SJCRH30 (cell line): ENCODE results near the gene MRTFA. TPM values are rescaled to one million over a fixed set of nuclear protein-coding genes. Genes with fewer than 3 reads are reported as not detected.

ENCODE experiments used
- DNase-seq, 2 experiments: peaks; one replicate each; pipeline ENCODE4 v3.0.0-alpha.2; 2015 to 2020
- H3K27ac ChIP-seq: fragments of 250-450 bp; sonication (Bioruptor Pico); 2 replicates; pipeline ENCODE4 v1.5.1; 2020; ENCODE audit warnings: mild to moderate bottlenecking, moderate library complexity
- H3K27me3 ChIP-seq: fragments of 250-450 bp; sonication (Bioruptor Pico); 2 replicates; pipeline ENCODE4 v1.5.1; 2020; ENCODE audit warnings: mild to moderate bottlenecking, moderate library complexity
- H3K36me3 ChIP-seq: fragments of 250-450 bp; sonication (Bioruptor Pico); 2 replicates; pipeline ENCODE4 v1.5.1; 2020; ENCODE audit warnings: mild to moderate bottlenecking, moderate library complexity
- H3K4me1 ChIP-seq: fragments of 250-450 bp; sonication (Bioruptor Pico); 2 replicates; pipeline ENCODE4 v1.5.1; 2020; ENCODE audit warnings: mild to moderate bottlenecking, moderate library complexity
- H3K4me3 ChIP-seq: fragments of 250-450 bp; sonication (Bioruptor Pico); 2 replicates; pipeline ENCODE4 v1.5.1; 2020; ENCODE audit warnings: mild to moderate bottlenecking, moderate library complexity
- H3K9me3 ChIP-seq: fragments of 250-450 bp; sonication (Bioruptor Pico); replicated peaks from 2 replicates; pipeline ENCODE4 v1.5.1; 2020; ENCODE audit warnings: mild to moderate bottlenecking, moderate library complexity
- total RNA-seq: library from RNA; depleted of rRNA; stranded (reverse); fragments of >200 nt; shearing (Covaris generic); gene quantifications from 2 replicates; pipeline ENCODE4 v1.2.3, GENCODE V29; 2014

MRTFA gene
- total RNA-seq, 1 experiment from 2014 or later: 12.3 TPM

- Histone ChIP-seq H3K4me3 (no peak overlapping the region), H3K27me3 (no peaks in the 10 kb centered on the region), H3K4me1 (peaks cover 23% of the 10 kb centered on the region), H3K36me3 (no peaks in the 10 kb centered on the region; the same call in 1 of the 2 replicates), H3K27ac (no peak overlapping the region), H3K9me3 (no peaks in the 10 kb centered on the region)
- no peak for DNase-seq
Observed at GRCh38 chr22:40422558-40423309, 213.8 kb downstream of the MRTFA start.

GRCh38 chr22:40421941-40422340, 214.6 kb downstream of the MRTFA start:
- Histone ChIP-seq H3K27me3 (no peaks in the 10 kb centered on the region), H3K4me3 (no peak overlapping the region), H3K4me1 (peaks cover 17% of the 10 kb centered on the region), H3K27ac (no peak overlapping the region), H3K9me3 (no peaks in the 10 kb centered on the region), H3K36me3 (no peaks in the 10 kb centered on the region; the same call in 1 of the 2 replicates)
- DNase-seq: no peak

- no peaks in the 10 kb centered on the region; the same call in 1 of the 2 replicates for H3K36me3 ChIP-seq
- DNase-seq: no peak
- no peak overlapping the region for H3K27ac ChIP-seq
- H3K9me3 ChIP-seq: no peaks in the 10 kb centered on the region
- no peaks in the 10 kb centered on the region for H3K27me3 ChIP-seq
- H3K4me3 ChIP-seq: no peak overlapping the region
- H3K4me1 ChIP-seq: peaks cover 10% of the 10 kb centered on the region
Observed at GRCh38 chr22:40421082-40421350, 215.5 kb downstream of the MRTFA start.

- Histone ChIP-seq H3K27ac (no peak overlapping the region), H3K4me3 (no peak overlapping the region), H3K9me3 (no peaks in the 10 kb centered on the region), H3K36me3 (no peaks in the 10 kb centered on the region; the same call in 1 of the 2 replicates), H3K27me3 (no peaks in the 10 kb centered on the region), H3K4me1 (peaks cover 9% of the 10 kb centered on the region)
- DNase-seq: no peak
Observed at GRCh38 chr22:40420341-40421081, 216.0 kb downstream of the MRTFA start.

GRCh38 chr22:40419718-40420117, 216.8 kb downstream of the MRTFA start:
- no peaks in the 10 kb centered on the region for H3K36me3 ChIP-seq
- H3K9me3 ChIP-seq: no peaks in the 10 kb centered on the region
- no peak overlapping the region for H3K27ac ChIP-seq
- H3K4me1 ChIP-seq: peaks cover 9% of the 10 kb centered on the region
- no peaks in the 10 kb centered on the region for H3K27me3 ChIP-seq
- DNase-seq: no peak
- H3K4me3 ChIP-seq: no peak overlapping the region

GRCh38 chr22:40418366-40419201, 217.9 kb downstream of the MRTFA start:
- peaks cover 9% of the 10 kb centered on the region for H3K4me1 ChIP-seq
- peak; percentile 90 to 93 for DNase-seq
- H3K4me3 ChIP-seq: no peak overlapping the region
- no peaks in the 10 kb centered on the region for H3K9me3 ChIP-seq
- H3K27me3 ChIP-seq: no peaks in the 10 kb centered on the region
- peak overlapping the region; percentile 46 for H3K27ac ChIP-seq
- no peaks in the 10 kb centered on the region for H3K36me3 ChIP-seq

GRCh38 chr22:40417881-40418280, 218.6 kb downstream of the MRTFA start:
- no peaks in the 10 kb centered on the region for H3K27me3 ChIP-seq
- no peak for DNase-seq
- no peak overlapping the region for H3K4me3 ChIP-seq
- 0 out of 2 replicates have a peak, but pooled peaks cover 2% of the 10 kb centered on the region for H3K36me3 ChIP-seq
- H3K4me1 ChIP-seq: peaks cover 9% of the 10 kb centered on the region
- H3K27ac ChIP-seq: peak overlapping the region; percentile 46
- no peaks in the 10 kb centered on the region for H3K9me3 ChIP-seq

GRCh38 chr22:40417041-40417440, 219.5 kb downstream of the MRTFA start:
- Histone ChIP-seq H3K4me1 (peaks cover 9% of the 10 kb centered on the region), H3K9me3 (no peaks in the 10 kb centered on the region), H3K27ac (no peak overlapping the region), H3K27me3 (no peaks in the 10 kb centered on the region), H3K4me3 (no peak overlapping the region), H3K36me3 (peaks cover 6% of the 10 kb centered on the region; the same call in 1 of the 2 replicates)
- DNase-seq: no peak

GRCh38 chr22:40416636-40417035, 219.9 kb downstream of the MRTFA start:
- Histone ChIP-seq H3K9me3 (no peaks in the 10 kb centered on the region), H3K27ac (no peak overlapping the region), H3K4me1 (peaks cover 9% of the 10 kb centered on the region), H3K36me3 (peaks cover 9% of the 10 kb centered on the region; the same call in 1 of the 2 replicates), H3K4me3 (no peak overlapping the region), H3K27me3 (no peaks in the 10 kb centered on the region)
- DNase-seq: no peak

GRCh38 chr22:40416267-40416570, 220.3 kb downstream of the MRTFA start:
- Histone ChIP-seq H3K4me3 (no peak overlapping the region), H3K36me3 (peaks cover 9% of the 10 kb centered on the region; the same call in 1 of the 2 replicates), H3K9me3 (no peaks in the 10 kb centered on the region), H3K27me3 (no peaks in the 10 kb centered on the region), H3K4me1 (peaks cover 9% of the 10 kb centered on the region), H3K27ac (no peak overlapping the region)
- no peak for DNase-seq

- Histone ChIP-seq H3K27me3 (no peaks in the 10 kb centered on the region), H3K4me3 (no peak overlapping the region), H3K27ac (no peak overlapping the region), H3K9me3 (no peaks in the 10 kb centered on the region), H3K36me3 (peaks cover 9% of the 10 kb centered on the region; the same call in 1 of the 2 replicates), H3K4me1 (peaks cover 9% of the 10 kb centered on the region)
- DNase-seq: no peak
Observed at GRCh38 chr22:40415531-40416266, 220.8 kb downstream of the MRTFA start.

GRCh38 chr22:40414838-40415505, 221.5 kb downstream of the MRTFA start:
- no peak for DNase-seq
- Histone ChIP-seq H3K27me3 (no peaks in the 10 kb centered on the region), H3K9me3 (no peaks in the 10 kb centered on the region), H3K36me3 (peaks cover 14% of the 10 kb centered on the region; the same call in 1 of the 2 replicates), H3K4me3 (no peak overlapping the region), H3K27ac (no peak overlapping the region), H3K4me1 (peaks cover 9% of the 10 kb centered on the region)

GRCh38 chr22:40414311-40414710, 222.2 kb downstream of the MRTFA start:
- Histone ChIP-seq H3K9me3 (no peaks in the 10 kb centered on the region), H3K4me1 (peaks cover 9% of the 10 kb centered on the region), H3K27me3 (no peaks in the 10 kb centered on the region), H3K27ac (no peak overlapping the region), H3K36me3 (peaks cover 16% of the 10 kb centered on the region; the same call in 1 of the 2 replicates), H3K4me3 (no peak overlapping the region)
- DNase-seq: no peak

GRCh38 chr22:40413873-40414272, 222.6 kb downstream of the MRTFA start:
- Histone ChIP-seq H3K4me3 (no peak overlapping the region), H3K27ac (no peak overlapping the region), H3K9me3 (no peaks in the 10 kb centered on the region), H3K4me1 (peaks cover 7% of the 10 kb centered on the region), H3K27me3 (no peaks in the 10 kb centered on the region), H3K36me3 (peaks cover 16% of the 10 kb centered on the region; the same call in 1 of the 2 replicates)
- no peak for DNase-seq
